Measurements from ENCODE around the gene CCDC124. TPM values are rescaled to one million over a fixed set of nuclear protein-coding genes. Genes with fewer than 3 reads are reported as not detected.

The CCDC124 gene
- total and polyA plus RNA-seq, 10 of the 15 experiments (the other 5 are each of a cell fraction or from before 2014, with no cell fraction given) = 3.7 to 184 (median 51.8) TPM

- TF ChIP-seq ZBTB40 (IDR thresholded peaks at IDR 0.05; ENCODE audit: borderline replicate concordance) = peak; percentile 62
- TF ChIP-seq FOS (IDR thresholded peaks at IDR 0.05; ENCODE audit: borderline replicate concordance, extremely low read depth, insufficient read length) = no peak
- TF ChIP-seq NR2C2 (IDR thresholded peaks at IDR 0.05; ENCODE audit: borderline replicate concordance, control insufficient read depth, insufficient read length, low read depth) = no peak
- peak; percentile 92 for TF ChIP-seq HCFC1 (IDR thresholded peaks at IDR 0.05; ENCODE audit: low read length)
- peak; percentile 89; the same call in 1 of the 2 replicates for TF ChIP-seq RCOR1 (conservative IDR thresholded peaks at IDR 0.05; ENCODE audit: low read depth, low read length)
- TF ChIP-seq NR2F1 (conservative IDR thresholded peaks at IDR 0.05) = no peak; the same call in 1 of the 2 replicates
- TF ChIP-seq SUPT20H (IDR thresholded peaks at IDR 0.05; ENCODE audit: borderline replicate concordance, control insufficient read depth, low read depth, low read length) = no peak
- no peak; the same call in 1 of the 2 replicates for TF ChIP-seq GATAD2B (conservative IDR thresholded peaks at IDR 0.05; ENCODE audit: low read depth)
- no peak for TF ChIP-seq YBX1 (IDR thresholded peaks at IDR 0.05)
- peak; percentile 66 for TF ChIP-seq DPF2 (IDR thresholded peaks at IDR 0.05)
- TF ChIP-seq STAT3 (IDR thresholded peaks at IDR 0.05; ENCODE audit: low read depth, low read length) = no peak
- TF ChIP-seq MEF2A (IDR thresholded peaks at IDR 0.05; ENCODE audit: insufficient read depth, low read depth, low read length) = peak; percentile 50; the same call in 1 of the 2 replicates
- TF ChIP-seq SMC3 (IDR thresholded peaks at IDR 0.05; ENCODE audit: borderline replicate concordance, low read length) = peak; percentile 100
- TF ChIP-seq ZZZ3 (IDR thresholded peaks at IDR 0.05; ENCODE audit: control insufficient read depth, insufficient read length, low read depth) = no peak
- TF ChIP-seq FOXM1 (IDR thresholded peaks at IDR 0.05; ENCODE audit: low read depth, low read length) = peak; percentile 79; the same call in 1 of the 2 replicates
- TF ChIP-seq HDAC2 (IDR thresholded peaks at IDR 0.05) = no peak
- peak in 1 of 2 experiments; percentile 41; a peak in 2 of 4 replicates for TF ChIP-seq IKZF2 (IDR thresholded peaks at IDR 0.05)
- TF ChIP-seq TCF7 (IDR thresholded peaks at IDR 0.05; ENCODE audit: borderline replicate concordance) = no peak
- peak; percentile 95 for TF ChIP-seq RAD51 (IDR thresholded peaks at IDR 0.05)
- peak; percentile 38 to 54; a peak in 2 of 4 replicates for TF ChIP-seq BHLHE40 (IDR thresholded peaks at IDR 0.05; ENCODE audit: borderline replicate concordance in 1 of 2, low read depth in 2 of 2, low read length in 1 of 2)
- 0 out of 2 replicates have a peak, but pooled peaks have one; percentile 27 for TF ChIP-seq TCF12 (IDR thresholded peaks at IDR 0.05; ENCODE audit: low read depth, low read length)
- TF ChIP-seq NRF1 (conservative IDR thresholded peaks at IDR 0.05; ENCODE audit: low read depth, low read length) = peak; percentile 63
- TF ChIP-seq BCLAF1 (IDR thresholded peaks at IDR 0.05) = no peak
Measured at GRCh38 chr19:17932485-17933338, at the start of gene CCDC124 (continued).
